K562 (cell line): ENCODE results near the gene ENOX2. TPM values are rescaled to one million over a fixed set of nuclear protein-coding genes. Genes with fewer than 3 reads are reported as not detected.

Source experiments
- ATAC-seq: fragments of 200-7000 bp; cut with Tn5 transposase; 3 replicates; pipeline ENCODE4 v1.9.1; 2020; ENCODE audit warnings: moderate library complexity
- BruUV-seq: library from RNA; stranded (reverse); fragments of 400-500 nt; replicated peaks from 2 replicates; lab custom pipeline; 2021; lab: Mats Ljungman, UMichigan
- CTCF ChIA-PET: fragments of 300-600 bp; formaldehyde crosslinking; extraction: SDS; loops from one replicate; lab custom pipeline; 2021; ENCODE audit warnings: low intra/inter-chr PET ratio; lab: Yijun Ruan, JAX
- POLR2A ChIA-PET: fragments of 300-600, 350-650 bp; sonication (Branson Sonifier 250); formaldehyde crosslinking; extraction: SDS; loops from one replicate; lab custom pipeline; 2021; ENCODE audit warnings: antibody characterized with exemption, inconsistent platforms; lab: Yijun Ruan, JAX
- DNase-seq, 4 experiments: peaks; one replicate each; pipeline versions ENCODE4 v3.0.0 to v3.0.0-alpha.2; 2011 to 2018; ENCODE audit warnings: low spot score in 3 of 4, mixed read lengths in 3 of 4; ENCODE audit errors: extremely low read depth in 1 of 4
- FAIRE-seq: peaks from 2 replicates; lab custom pipeline; 2011; peaks lifted over from hg19 to GRCh38; lab: Jason Lieb, UNC
- H2AFZ ChIP-seq: 2 replicates; pipeline ENCODE4 v1.6.0; 2011; ENCODE audit warnings: low read depth, low read length, control low read depth, inconsistent platforms
- H3K27ac ChIP-seq: fragments of 200-600 bp; 3 replicates; pipeline ENCODE4 v1.8.0; 2011; ENCODE audit warnings: low read depth, mild to moderate bottlenecking, control low read depth, inconsistent platforms, low read length, moderate library complexity, mixed read lengths; ENCODE audit errors: extremely low read depth
- H3K27me3 ChIP-seq, 2 experiments: fragments of 300-600 bp in 1 of 2; 2 replicates in 1 of 2; 3 replicates in 1 of 2; pipeline versions ENCODE4 v1.6.0 to v1.8.0; 2011; ENCODE audit warnings: inconsistent platforms in 2 of 2, low read length in 2 of 2, mild to moderate bottlenecking in 1 of 2, mixed read lengths in 1 of 2, moderate library complexity in 1 of 2; ENCODE audit not compliant: control insufficient read depth in 2 of 2, insufficient read depth in 2 of 2
- H3K36me3 ChIP-seq: fragments of 300-600 bp; 3 replicates; pipeline ENCODE4 v1.8.0; 2011; ENCODE audit warnings: mild to moderate bottlenecking, low read length, inconsistent platforms; ENCODE audit not compliant: control insufficient read depth, insufficient read depth
- H3K4me1 ChIP-seq, 2 experiments: fragments of 200-600 bp in 1 of 2; replicated peaks in 1 of 2; 2 replicates in 1 of 2; 3 replicates in 1 of 2; pipeline versions ENCODE4 v1.5.1 to v1.8.0; 2011; ENCODE audit warnings: inconsistent platforms in 2 of 2, low read length in 2 of 2, mild to moderate bottlenecking in 1 of 2, mixed read lengths in 1 of 2, moderate library complexity in 1 of 2; ENCODE audit not compliant: control insufficient read depth in 2 of 2, insufficient read depth in 2 of 2
- H3K4me2 ChIP-seq: 2 replicates; pipeline ENCODE4 v1.6.1; 2011; ENCODE audit warnings: low read length, control low read depth, inconsistent platforms, mixed read lengths; ENCODE audit not compliant: insufficient read depth
- H3K4me3 ChIP-seq: fragments of 200-600 bp; sonication (generic), shearing (Covaris generic); 2 replicates; pipeline ENCODE4 v1.5.1; 2016; ENCODE audit warnings: control low read depth, inconsistent platforms
- H3K79me2 ChIP-seq: fragments of 200-600 bp; 3 replicates; pipeline ENCODE4 v1.8.0; 2011; ENCODE audit warnings: low read length, inconsistent platforms; ENCODE audit not compliant: control insufficient read depth, insufficient read depth
- H3K9ac ChIP-seq, 2 experiments: 2 replicates each; pipeline versions ENCODE4 v1.6.0 to v1.6.1; 2011; ENCODE audit warnings: low read depth in 2 of 2, low read length in 2 of 2, control low read depth in 1 of 2, inconsistent platforms in 1 of 2, mild to moderate bottlenecking in 1 of 2, mixed read lengths in 1 of 2; ENCODE audit not compliant: insufficient read depth in 1 of 2
- H3K9me1 ChIP-seq: one replicate; pipeline ENCODE4 v1.6.0; 2011; ENCODE audit warnings: inconsistent platforms, mild to moderate bottlenecking, low read length, moderate library complexity; ENCODE audit not compliant: control insufficient read depth, insufficient read depth
- H3K9me3 ChIP-seq: replicated peaks from 2 replicates; pipeline ENCODE4 v1.5.1; 2011; ENCODE audit warnings: low read depth, low read length, inconsistent platforms; ENCODE audit not compliant: control insufficient read depth, insufficient read depth
- H4K20me1 ChIP-seq: replicated peaks from 2 replicates; pipeline ENCODE4 v1.6.1; 2011; ENCODE audit warnings: low read length, inconsistent platforms, mixed read lengths; ENCODE audit not compliant: control insufficient read depth, insufficient read depth
- CSDE1 ChIP-seq, 2 experiments: fragments of 450-650 bp; IDR thresholded peaks; 2 replicates each; pipeline ENCODE4 v1.6.1; 2016; ENCODE audit warnings: mild to moderate bottlenecking in 1 of 2
- IRF2 ChIP-seq: sonication (generic); formaldehyde crosslinking; IDR thresholded peaks from 2 replicates; pipeline ENCODE4 v1.8.1; 2022; ENCODE audit warnings: mild to moderate bottlenecking, missing genetic modification reagents
- TRIM24 ChIP-seq, 2 experiments: fragments of 450-650 bp; IDR thresholded peaks; 2 replicates each; pipeline ENCODE4 v1.6.1; 2016
- U2AF1 ChIP-seq: fragments of 200-400 bp; formaldehyde crosslinking; optimal IDR thresholded peaks from 2 replicates; pipeline ENCODE3; 2017; ENCODE audit warnings: mild to moderate bottlenecking, low read depth, low read length, moderate library complexity
- ZKSCAN3 ChIP-seq: fragments of 250-450 bp; sonication (Bioruptor Pico); IDR thresholded peaks from 2 replicates; pipeline ENCODE4 v1.4.0; 2020
- ZNF395 ChIP-seq: fragments of 200-800 bp; sonication (Bioruptor generic); IDR thresholded peaks from 2 replicates; pipeline ENCODE4 v1.6.1; 2017; ENCODE audit warnings: missing genetic modification characterization, missing compliant biosample characterization
- ZNF695 ChIP-seq: fragments of 450-650 bp; formaldehyde crosslinking; IDR thresholded peaks from 2 replicates; pipeline ENCODE4 v1.4.0; 2020; ENCODE audit warnings: mild to moderate bottlenecking, moderate library complexity
- WGBS: fragments of 100-300 bp; shearing (Covaris generic); methylation state at CpG from one replicate; pipeline ENCODE4 v1.1.6; 2016; ENCODE audit warnings: low coverage, mixed read lengths; ENCODE audit not compliant: insufficient coverage; ENCODE audit errors: missing lambda C conversion rate; 5-methylcytosine and 5-hydroxymethylcytosine counted together
- in situ Hi-C: fragments of 300-500 bp; cut with MboI; formaldehyde crosslinking; loops from 4 replicates; pipeline ENCODE4 v1.15.0; 2018; ENCODE audit warnings: inconsistent platforms, mixed read lengths
- intact Hi-C: fragments of 100-400 bp; cut with micrococcal nuclease; formaldehyde crosslinking; loops from 2 replicates; pipeline ENCODE4 v1.14.2; 2022
- polyA plus RNA-seq, 8 experiments: library from polyadenylated mRNA; depleted of rRNA in 4 of 8; stranded (reverse) in 5 of 8; unstranded in 3 of 8; fragments of >200 nt; fragmentation: Nextera tagmentation in 2 of 8; fragmentation: Illumina TruSeq in 1 of 8; extraction: Ambion mirVana in 2 of 8; extraction: Trizol in 1 of 8; gene quantifications; 2 replicates each; pipeline versions ENCODE4 v1.2.1 to v1.2.3, GENCODE V29; 2011 to 2014; ENCODE audit warnings: inconsistent platforms in 1 of 8, missing spikeins in 1 of 8
- total RNA-seq, 7 experiments: library from RNA; depleted of rRNA in 6 of 7; stranded (reverse); fragments of >200 nt in 6 of 7; fragmentation: Illumina TruSeq in 2 of 7; extraction: Trizol in 2 of 7; gene quantifications; 2 replicates each; pipeline versions ENCODE4 v1.2.1 to v1.2.3, GENCODE V29; 2011 to 2021; ENCODE audit warnings: low replicate concordance in 1 of 7

Gene ENOX2
- total and polyA plus RNA-seq, 9 of the 15 experiments (the other 6 are each of a cell fraction or from before 2014, with no cell fraction given) = 6.1 to 24.0 (median 13.8) TPM

- no peak for TF ChIP-seq IRF2
- no peak for TF ChIP-seq ZNF395
- TF ChIP-seq TRIM24 (IDR thresholded peaks at IDR 0.05) = no peak
- no peak for TF ChIP-seq ZNF695
- no peak for TF ChIP-seq CSDE1 (IDR thresholded peaks at IDR 0.05)
- TF ChIP-seq U2AF1 = no peak
- TF ChIP-seq ZKSCAN3 (CRISPR knock-in tag) = no peak
- H3K9me1 ChIP-seq = no peaks in the 10 kb centered on the region
- no peaks in the 10 kb centered on the region for H3K79me2 ChIP-seq
- H2AFZ ChIP-seq = no peak overlapping the region
- no peaks in the 10 kb centered on the region for H4K20me1 ChIP-seq
- POLR2A ChIA-PET = interaction anchor here (0.7 kb wide), 1 partner anchor 8 kb away, joined by 3 read pairs; no protein-coding TSS in a partner anchor
- no TSS peak for BruUV-seq
- H3K27me3 ChIP-seq = no peaks in the 10 kb centered on the region
- FAIRE-seq (no peak), DNase-seq (no peak), ATAC-seq (no peak)
- intact Hi-C loops (no loop called here), in situ Hi-C loops (no loop called here)
- 70% methylated on average over 5 of the region's 5 CpGs for WGBS
- no peak overlapping the region for H3K4me3 ChIP-seq
- CTCF ChIA-PET = no interaction called here
- H3K4me1 ChIP-seq = no peaks in the 10 kb centered on the region; a peak in 1 of 5 replicates
- H3K4me2 ChIP-seq = no peak overlapping the region
- H3K27ac ChIP-seq = no peak overlapping the region
- no peak overlapping the region for H3K9ac ChIP-seq
- H3K36me3 ChIP-seq = no peaks in the 10 kb centered on the region
- no peaks in the 10 kb centered on the region for H3K9me3 ChIP-seq
These were observed 164.3 kb downstream of the ENOX2 start for GRCh38 chrX:130738638-130739195.
